T47D (cell line): Measurements from ENCODE around the gene TAF1C.

Source experiments
- DNase-seq, 2 experiments: peaks; one replicate each; pipeline versions ENCODE4 v3.0.0 to v3.0.0-alpha.2; 2011 to 2012; ENCODE audit warnings: low read depth in 1 of 2, low spot score in 1 of 2
- JUND ChIP-seq: IDR thresholded peaks from 2 replicates; pipeline ENCODE4 v1.6.1; 2012; ENCODE audit warnings: low read depth
- in situ Hi-C: cut with HindIII; loops from 2 replicates; pipeline ENCODE4 v1.10.0; 2016; ENCODE audit warnings: low sequenced_read_pairs, low pct_unique_long_range_greater_than_20kb

Gene TAF1C

GRCh38 chr16:84186685-84187437 lies at the start of gene TAF1C:
TSS of gene TAF1C (minus strand) at chr16:84187057. CDS start at chr16:84184988, 2,069 bp downstream.
- in situ Hi-C loops, result no loop called here
- DNase-seq, result peak; percentile 97 to 98
- no peak for TF ChIP-seq JUND

- no peak for TF ChIP-seq JUND
- no peak for DNase-seq
- in situ Hi-C loops, result no loop called here
These were observed 47.7 kb upstream of the TAF1C start for GRCh38 chr16:84234321-84235241.

GRCh38 chr16:84233748-84234147 lies 46.9 kb upstream of the TAF1C start:
- no peak for TF ChIP-seq JUND
- no peak for DNase-seq
- in situ Hi-C loops, result no loop called here

GRCh38 chr16:84232969-84233368 lies 46.1 kb upstream of the TAF1C start:
- DNase-seq, result no peak
- in situ Hi-C loops, result no loop called here

GRCh38 chr16:84232060-84232459 lies 45.2 kb upstream of the TAF1C start:
- no peak for DNase-seq
- no peak for TF ChIP-seq JUND
- in situ Hi-C loops, result no loop called here

More at GRCh38 chr16:84232969-84233368, 46.1 kb upstream of the TAF1C start:
- no peak for TF ChIP-seq JUND

- no peak for TF ChIP-seq JUND
- in situ Hi-C loops, result no loop called here
- no peak for DNase-seq
These were observed 42.6 kb upstream of the TAF1C start for GRCh38 chr16:84229471-84229870.

- TF ChIP-seq JUND, result no peak
- DNase-seq, result no peak
- in situ Hi-C loops, result no loop called here
These were observed 41.5 kb upstream of the TAF1C start for GRCh38 chr16:84228256-84228838.

GRCh38 chr16:84227548-84227947 lies 40.7 kb upstream of the TAF1C start:
- TF ChIP-seq JUND, result no peak
- in situ Hi-C loops, result no loop called here
- DNase-seq, result no peak

GRCh38 chr16:84226026-84226425 lies 39.2 kb upstream of the TAF1C start:
- in situ Hi-C loops, result no loop called here
- no peak for DNase-seq
- no peak for TF ChIP-seq JUND

GRCh38 chr16:84225571-84225970 lies 38.7 kb upstream of the TAF1C start:
- in situ Hi-C loops, result no loop called here
- no peak for DNase-seq
- TF ChIP-seq JUND, result no peak

- TF ChIP-seq JUND, result no peak
- in situ Hi-C loops, result no loop called here
- DNase-seq, result no peak
These were observed 38.3 kb upstream of the TAF1C start for GRCh38 chr16:84225126-84225525.

GRCh38 chr16:84224554-84224953 lies 37.7 kb upstream of the TAF1C start:
- DNase-seq, result no peak
- no peak for TF ChIP-seq JUND
- in situ Hi-C loops, result no loop called here

GRCh38 chr16:84223456-84223855 lies 36.6 kb upstream of the TAF1C start:
- no peak for TF ChIP-seq JUND
- DNase-seq, result no peak
- in situ Hi-C loops, result no loop called here
